HG03432 (cell line): ENCODE measurements around the gene ZBTB12.
"Not testable (repeated sequence)": the region's sequence is repeated elsewhere in the genome, so short reads cannot be mapped to it uniquely, and the experiment has no call there.

Experiments
- ATAC-seq: cut with Tn5 transposase; IDR thresholded peaks from one replicate; pipeline ENCODE4 v1.9.1; 2021; ENCODE audit warnings: mild to moderate bottlenecking, moderate library complexity; ENCODE audit not compliant: unreplicated experiment

Gene ZBTB12

GRCh38 chr6:31851980-31852718 lies 49.7 kb downstream of the ZBTB12 start:
- not testable (repeated sequence) for ATAC-seq

GRCh38 chr6:31851485-31851832 lies 50.4 kb downstream of the ZBTB12 start:
- no peak for ATAC-seq

GRCh38 chr6:31850765-31851484 lies 51.0 kb downstream of the ZBTB12 start:
- no peak for ATAC-seq
